Measurements from ENCODE around the gene MFN2.

The MFN2 gene

GRCh38 chr1:11960715-11961114, 19.5 kb upstream of the MFN2 start:
- DNase-seq (ENCODE audit: low spot score), result no peak

- no peak for DNase-seq (ENCODE audit: low spot score)
These were observed 19.0 kb upstream of the MFN2 start for GRCh38 chr1:11961230-11961629.

DNA sequence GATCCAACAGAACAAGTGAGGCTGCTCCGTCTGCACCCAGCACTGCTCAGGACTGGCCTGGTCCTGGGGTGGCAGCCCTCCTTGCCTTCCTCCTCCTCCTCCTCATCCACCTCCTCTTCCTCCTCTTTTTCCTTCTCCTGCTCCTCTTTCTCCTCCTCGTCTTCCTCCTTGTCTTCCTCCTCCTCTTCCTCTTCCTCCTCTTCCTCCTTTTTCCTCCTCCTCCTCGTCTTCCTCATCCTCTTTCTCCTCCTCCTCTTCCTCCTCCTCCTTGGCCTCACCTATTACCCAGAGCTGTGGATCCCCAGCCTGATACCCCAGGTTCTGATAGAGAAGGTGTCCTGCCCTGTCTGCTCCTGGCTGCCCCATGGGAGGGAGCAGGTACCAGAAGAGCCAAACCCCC, 16.6 kb upstream of the MFN2 start:
- no peak for DNase-seq (ENCODE audit: low spot score)

- DNase-seq (ENCODE audit: low spot score), result no peak
These were observed 15.6 kb upstream of the MFN2 start for GRCh38 chr1:11964656-11965055.

DNA sequence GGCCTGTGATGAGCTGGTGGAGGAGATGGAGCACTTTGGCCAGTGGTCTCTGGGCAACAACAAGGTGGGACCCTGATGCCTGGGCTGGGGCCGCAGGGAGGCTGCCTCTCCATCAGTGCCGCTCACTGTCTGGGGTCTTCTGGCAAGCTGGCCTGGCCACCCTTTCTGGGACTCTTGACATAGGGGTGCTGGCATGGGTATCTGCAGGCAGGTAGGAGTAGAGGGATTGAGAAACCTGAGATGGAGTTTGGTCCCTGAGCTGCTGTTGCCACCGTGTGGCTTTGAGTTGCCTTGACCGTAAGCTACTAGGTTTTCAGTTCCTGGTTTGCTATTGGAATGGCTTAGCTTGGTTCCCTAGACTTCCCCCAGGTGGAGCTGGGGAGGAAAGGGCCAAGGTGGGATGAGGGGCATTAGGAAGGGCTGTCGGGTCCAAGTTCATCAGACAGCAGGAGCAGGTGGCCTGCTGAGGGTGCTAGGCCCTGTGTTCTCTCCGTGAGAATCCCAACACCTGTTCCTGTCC, 13.2 kb upstream of the MFN2 start:
- DNase-seq (ENCODE audit: low spot score), result peak; percentile 40

DNA sequence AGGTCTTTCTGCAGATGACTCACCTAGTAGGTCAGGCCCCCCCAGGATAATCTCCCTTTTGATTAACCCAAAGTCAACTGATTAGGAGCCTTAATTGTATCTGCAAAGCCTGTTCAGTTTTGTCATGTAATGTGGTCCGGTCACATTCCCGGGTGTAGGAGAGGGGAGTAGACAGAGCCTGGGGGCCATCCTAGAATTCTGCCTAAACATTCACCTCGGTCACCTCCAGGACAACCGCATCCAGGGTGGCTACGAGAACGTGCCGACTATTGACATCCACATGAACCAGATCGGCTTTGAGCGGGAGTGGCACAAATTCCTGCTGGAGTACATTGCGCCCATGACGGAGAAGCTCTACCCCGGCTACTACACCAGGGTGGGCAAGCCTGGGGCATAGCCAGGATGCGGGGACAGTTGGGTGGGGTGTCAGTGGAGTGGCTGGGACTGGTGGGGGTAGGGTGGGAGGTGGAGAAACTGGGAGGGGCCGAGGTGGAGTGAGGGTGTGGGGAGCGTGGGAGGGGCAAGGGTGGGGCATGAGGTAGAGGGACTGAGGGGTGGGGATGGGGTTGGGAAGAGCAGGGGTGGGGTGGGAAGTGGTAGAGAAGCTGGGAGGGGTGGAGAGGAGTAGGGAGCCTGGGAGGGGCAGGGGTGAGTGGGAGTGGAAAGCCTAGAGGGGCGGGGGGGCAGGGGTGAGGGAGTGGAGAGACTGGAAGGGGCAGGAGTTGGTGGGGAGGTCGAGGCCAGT, 9.6 kb upstream of the MFN2 start:
- no peak for DNase-seq (ENCODE audit: low spot score)

- DNase-seq (ENCODE audit: low spot score), result peak; percentile 66
These were observed 2.6 kb upstream of the MFN2 start for GRCh38 chr1:11977625-11978024.

GRCh38 chr1:11978301-11978700, 1.9 kb upstream of the MFN2 start:
- DNase-seq (ENCODE audit: low spot score), result no peak

- no peak for DNase-seq (ENCODE audit: low spot score)
These were observed 1.0 kb upstream of the MFN2 start for GRCh38 chr1:11979028-11979850.

- no peak for DNase-seq (ENCODE audit: low spot score)
These were observed 380 bp downstream of the MFN2 start for GRCh38 chr1:11980676-11980972.

DNA sequence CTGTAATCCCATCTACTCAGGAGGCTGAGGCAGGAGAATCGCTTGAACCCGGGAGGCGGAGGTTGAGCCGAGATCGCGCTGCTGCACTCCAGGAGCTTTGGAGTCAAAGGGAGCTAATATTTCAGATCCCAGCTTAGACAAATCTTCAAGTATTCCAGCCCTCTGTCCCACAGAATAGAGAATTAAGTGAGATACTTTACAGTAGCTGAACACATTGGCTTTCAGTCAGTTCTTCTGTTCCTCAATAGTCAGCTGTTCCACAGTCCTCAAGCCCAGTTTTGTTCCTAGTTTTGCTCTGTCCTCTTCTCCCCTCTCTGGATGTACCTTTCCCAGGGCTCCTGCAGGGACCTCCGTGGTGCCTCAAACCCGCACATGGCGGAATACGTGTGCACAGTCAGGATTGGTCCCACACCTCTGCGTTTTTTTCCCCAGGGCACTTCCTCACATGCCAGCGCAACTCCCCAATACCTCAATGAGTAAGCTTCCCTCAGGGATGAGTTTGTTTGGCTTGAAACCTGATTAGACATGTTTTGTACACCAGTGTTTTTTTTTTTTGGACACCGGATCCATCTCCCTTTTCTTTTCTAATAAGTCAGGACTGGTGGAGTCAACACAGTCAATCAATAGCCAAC, 1.2 kb downstream of the MFN2 start:
- no peak for DNase-seq (ENCODE audit: low spot score)

- no peak for DNase-seq (ENCODE audit: low spot score)
These were observed 1.8 kb downstream of the MFN2 start for GRCh38 chr1:11982010-11982392.

DNA sequence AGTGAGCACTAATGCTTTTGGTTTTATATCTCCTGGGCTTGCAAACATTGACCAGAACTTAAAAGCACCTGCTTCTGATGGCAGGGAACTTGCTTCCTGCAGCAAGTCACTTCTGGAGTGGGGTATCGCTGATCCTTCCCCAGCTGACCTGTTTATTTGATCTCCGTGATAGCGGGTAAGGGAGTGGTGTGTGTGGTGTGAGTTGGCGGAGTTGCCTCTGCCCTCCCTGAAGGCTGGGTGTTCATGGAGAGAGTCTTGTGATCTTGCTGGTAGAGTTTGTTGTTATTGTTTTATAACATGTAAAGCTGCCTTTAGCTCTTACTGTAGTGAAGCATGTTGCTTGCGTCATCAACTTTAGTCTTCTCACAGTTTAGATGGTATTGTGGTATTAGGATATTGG, 3.9 kb downstream of the MFN2 start:
- DNase-seq (ENCODE audit: low spot score), result no peak

- DNase-seq (ENCODE audit: low spot score), result no peak
These were observed 4.3 kb downstream of the MFN2 start for GRCh38 chr1:11984576-11984975.

GRCh38 chr1:11985171-11985570, 4.9 kb downstream of the MFN2 start:
- DNase-seq (ENCODE audit: low spot score), result no peak

DNA sequence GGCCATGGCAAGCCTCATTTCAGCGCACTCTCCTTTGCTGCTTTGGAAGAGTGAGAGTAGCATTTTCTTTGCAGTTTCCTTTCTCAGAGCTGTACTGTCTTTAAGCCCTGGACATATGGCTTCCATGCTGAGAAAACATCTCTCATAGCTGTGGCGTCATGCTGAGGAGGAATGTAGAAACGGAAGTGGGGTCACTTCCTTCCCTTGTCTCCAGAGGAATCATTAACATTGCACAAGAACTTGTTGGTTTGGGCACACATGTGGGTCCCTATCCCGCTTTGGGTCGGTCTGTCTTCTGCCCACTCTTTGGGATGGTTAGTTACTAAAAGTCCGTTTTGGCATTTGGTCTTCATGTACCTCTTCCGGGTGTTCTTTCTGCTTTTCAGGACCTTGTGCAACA, 5.6 kb downstream of the MFN2 start:
- DNase-seq (ENCODE audit: low spot score), result peak; percentile 19

- DNase-seq (ENCODE audit: low spot score), result no peak
These were observed 9.4 kb downstream of the MFN2 start for GRCh38 chr1:11989669-11990068.

GRCh38 chr1:11990303-11991032, 10.2 kb downstream of the MFN2 start:
- DNase-seq (ENCODE audit: low spot score), result no peak

DNA sequence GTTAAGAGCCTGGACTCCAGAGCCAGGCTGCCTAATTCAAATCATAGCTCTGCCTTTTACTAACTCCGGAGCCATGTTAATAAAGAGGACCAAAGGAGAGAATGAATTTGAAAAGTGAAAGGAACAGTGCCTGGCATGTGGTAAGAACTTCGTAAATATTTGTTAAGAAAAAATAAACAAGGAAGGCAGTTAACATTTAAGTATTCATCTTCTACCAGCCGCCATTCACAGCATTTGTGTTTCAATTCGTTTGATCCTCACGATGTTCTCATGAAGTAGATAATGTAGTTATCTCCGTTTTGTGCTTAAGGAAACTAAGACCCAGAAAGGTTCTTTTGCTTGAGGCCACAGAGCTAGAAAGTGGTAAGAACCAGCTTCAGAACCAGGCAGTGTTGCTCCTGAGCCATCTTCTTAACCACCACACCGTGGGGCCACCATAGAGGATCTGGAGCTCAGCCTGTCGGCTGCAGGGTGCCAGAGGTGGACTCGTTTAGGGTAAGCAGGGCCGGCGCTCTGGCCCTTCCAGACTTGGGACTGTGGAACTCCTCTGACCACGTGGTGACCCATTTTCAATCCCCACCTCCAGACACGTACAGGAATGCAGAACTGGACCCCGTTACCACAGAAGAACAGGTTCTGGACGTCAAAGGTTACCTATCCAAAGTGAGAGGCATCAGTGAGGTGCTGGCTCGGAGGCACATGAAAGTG, 11.9 kb downstream of the MFN2 start:
- DNase-seq (ENCODE audit: low spot score), result no peak

DNA sequence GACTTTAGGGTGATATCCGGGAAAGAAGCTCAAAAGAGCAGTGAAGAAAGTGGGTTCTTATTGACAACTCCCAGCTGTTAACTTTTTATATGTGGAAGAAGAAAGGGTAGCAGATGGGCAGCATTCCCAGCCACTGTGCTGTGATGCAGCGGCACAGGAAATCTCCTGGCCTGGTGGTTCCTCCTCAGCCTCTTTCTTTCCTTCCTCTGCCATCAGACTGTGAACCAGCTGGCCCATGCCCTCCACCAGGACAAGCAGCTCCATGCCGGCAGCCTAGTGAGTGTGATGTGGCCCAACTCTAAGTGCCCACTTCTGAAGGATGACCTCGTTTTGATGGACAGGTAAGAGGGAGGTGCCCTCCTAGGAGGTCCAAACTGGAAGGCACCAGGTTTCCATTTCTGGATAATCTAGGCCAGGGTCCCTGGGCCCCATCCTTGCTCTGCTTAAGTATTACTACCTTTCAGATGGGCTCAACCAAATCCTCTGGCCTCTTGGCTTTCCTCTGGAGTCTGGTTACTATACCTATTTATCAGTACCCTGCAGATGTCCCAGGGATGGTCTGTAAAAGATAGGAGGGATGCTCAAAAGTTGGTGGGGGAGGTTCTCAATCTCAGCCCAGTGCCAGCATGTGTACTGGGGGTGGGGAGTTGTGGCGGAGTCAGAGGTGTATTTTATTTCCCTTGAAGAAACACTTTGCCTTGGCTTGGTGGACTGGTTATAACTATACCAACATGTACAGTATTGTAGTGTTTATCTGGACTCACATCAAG, 17.0 kb downstream of the MFN2 start:
- no peak for DNase-seq (ENCODE audit: low spot score)

- DNase-seq (ENCODE audit: low spot score), result no peak
These were observed 18.4 kb downstream of the MFN2 start for GRCh38 chr1:11998636-11999035.

All from AG08395 (cell line).